Measurements from ENCODE around the gene BORCS6.

GRCh38 chr17:8151641-8152111 is 38.3 kb downstream of the BORCS6 start:
- TF ChIP-seq POLR2A (IDR thresholded peaks at IDR 0.05; ENCODE audit: low read depth, low read length) (no peak), TAF1 (IDR thresholded peaks at IDR 0.05; ENCODE audit: low read depth, low read length) (no peak), POU2F2 (IDR thresholded peaks at IDR 0.05; ENCODE audit: low read depth, low read length) (no peak; the same call in 1 of the 2 replicates)
